Fibroblast of upper back skin (primary cell): ENCODE data around the gene PRSS35.
A peak's percentile ranks its signal among the peaks of the same experiment; 100 is the strongest.
"Not testable (repeated sequence)": the region's sequence is repeated elsewhere in the genome, so short reads cannot be mapped to it uniquely, and the experiment has no call there.

Source experiments
- DNase-seq: peaks from one replicate; pipeline ENCODE4 v3.0.0-alpha.2; 2013

PRSS35 gene

DNA sequence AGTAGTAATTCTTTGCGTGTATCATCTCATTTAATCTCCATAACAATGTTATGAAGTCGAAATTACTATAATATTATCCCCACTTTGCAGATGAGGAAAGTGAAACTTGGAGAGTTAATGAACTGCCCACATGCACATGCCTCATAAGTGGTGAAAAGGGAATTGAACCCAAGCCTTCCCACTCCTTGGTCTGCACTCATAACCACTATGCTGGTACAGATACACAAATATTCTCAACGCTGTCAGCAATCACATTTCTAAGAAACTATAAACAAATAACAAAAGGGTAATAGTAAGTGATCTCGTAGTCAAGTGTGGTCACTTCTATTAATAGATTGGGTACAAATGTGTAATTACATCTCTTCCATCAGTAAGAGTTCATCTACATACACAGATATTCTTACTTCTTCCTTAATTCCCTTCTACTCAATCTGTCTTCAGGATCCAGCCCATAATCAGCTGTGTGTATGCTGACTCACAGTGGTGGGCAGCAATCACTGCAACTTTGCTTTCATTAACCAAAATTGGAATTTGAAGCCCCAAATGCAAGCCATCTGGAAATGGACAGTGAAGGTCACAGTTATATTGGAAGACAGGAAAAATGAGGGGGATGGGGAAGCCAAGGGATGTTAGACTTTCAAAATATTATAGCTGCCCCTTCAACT, 6.6 kb downstream of the PRSS35 start:
- DNase-seq: peak; percentile 33

DNA sequence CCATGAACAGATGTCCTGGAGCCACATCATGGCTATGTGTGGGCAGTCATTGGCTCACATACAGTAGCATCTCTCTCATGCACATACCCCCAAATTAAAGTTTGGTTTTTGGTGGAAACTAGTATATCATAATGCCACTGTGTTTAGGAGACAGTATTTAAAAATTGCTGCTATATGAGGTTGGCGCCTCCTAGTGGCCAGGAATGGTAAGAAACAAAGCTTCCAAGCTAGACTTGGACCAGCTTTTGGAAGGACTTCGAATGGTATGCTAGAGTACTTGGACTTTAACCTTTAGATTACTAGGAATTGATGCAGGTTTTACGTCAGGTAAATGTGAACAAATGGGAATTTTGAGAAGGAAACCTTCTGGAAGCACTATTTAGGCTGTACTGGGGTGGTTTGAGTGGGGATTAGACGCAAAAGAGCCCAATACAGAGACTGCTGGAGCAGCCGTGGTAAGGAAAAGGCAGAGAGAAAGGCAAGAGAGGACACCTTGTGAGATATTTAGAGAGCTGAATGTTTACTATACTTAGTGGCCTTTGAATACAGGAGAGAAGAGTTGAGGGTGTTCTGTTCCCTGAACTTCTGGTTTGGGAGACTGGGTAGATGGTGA, 23.8 kb downstream of the PRSS35 start:
- peak; percentile 38 for DNase-seq

DNA sequence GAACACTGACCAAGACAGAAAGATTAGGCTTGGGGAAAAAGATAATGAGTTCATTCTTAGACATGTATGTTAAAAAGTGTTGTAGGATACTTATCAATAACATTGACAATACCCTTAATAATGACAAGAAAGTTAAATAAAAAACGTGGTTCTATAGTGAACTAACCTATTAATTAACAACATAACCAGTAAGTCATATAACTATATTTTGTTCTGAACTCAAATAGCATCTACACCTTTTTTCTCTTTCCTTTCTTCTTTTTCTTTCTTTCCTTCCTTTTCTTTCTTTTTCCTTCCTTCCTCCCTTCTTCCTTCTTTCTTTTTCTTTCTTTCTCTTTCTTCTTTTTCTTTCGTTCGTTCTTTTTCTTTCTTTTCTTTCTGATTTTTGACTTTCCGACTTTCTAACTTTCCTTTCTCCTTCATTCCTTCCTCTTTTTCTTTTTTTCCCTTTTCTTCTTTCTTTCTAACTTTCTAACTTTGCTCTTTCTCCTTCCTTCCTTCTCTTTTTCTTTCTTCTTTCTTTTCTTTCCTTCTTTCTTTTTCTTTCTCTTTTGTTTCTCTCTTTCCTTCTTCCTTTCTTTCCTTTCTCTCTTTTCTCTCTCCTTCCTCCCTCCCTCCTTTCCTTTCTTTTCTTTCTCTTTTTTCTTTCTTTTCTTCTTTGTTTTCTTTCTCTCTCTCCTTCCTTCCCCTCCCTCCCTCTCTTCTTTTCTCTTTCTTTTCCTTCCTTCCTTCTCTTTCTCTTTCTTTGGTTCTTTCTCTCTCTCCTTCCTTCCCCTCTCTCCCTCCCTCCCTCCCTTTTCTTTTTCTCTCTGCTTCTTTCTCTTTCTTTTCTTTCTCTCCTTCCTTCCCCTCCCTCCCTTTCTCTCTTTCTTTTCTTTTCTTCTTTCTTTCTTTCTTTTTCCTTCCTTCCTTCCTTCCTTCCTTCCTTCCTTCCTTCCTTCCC, 24.6 kb downstream of the PRSS35 start:
- DNase-seq: no peak

DNA sequence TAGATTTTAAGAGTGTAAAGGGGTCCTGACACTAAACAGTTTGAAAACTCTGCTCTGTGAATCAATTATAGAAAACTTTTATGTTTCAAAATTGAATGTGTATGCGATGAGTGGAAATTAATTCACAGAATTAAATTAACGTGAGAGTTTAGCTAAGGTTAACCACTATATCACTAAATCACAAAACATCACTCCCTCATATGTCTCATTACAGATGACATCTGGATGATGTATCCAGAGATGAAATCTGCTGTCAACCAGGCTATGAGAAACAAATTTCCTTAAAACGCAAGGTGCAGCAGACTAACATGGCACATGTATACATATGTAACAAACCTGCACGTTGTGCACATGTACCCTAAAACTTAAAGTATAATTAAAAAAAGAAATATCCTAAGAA, 27.3 kb downstream of the PRSS35 start:
- no peak for DNase-seq

DNA sequence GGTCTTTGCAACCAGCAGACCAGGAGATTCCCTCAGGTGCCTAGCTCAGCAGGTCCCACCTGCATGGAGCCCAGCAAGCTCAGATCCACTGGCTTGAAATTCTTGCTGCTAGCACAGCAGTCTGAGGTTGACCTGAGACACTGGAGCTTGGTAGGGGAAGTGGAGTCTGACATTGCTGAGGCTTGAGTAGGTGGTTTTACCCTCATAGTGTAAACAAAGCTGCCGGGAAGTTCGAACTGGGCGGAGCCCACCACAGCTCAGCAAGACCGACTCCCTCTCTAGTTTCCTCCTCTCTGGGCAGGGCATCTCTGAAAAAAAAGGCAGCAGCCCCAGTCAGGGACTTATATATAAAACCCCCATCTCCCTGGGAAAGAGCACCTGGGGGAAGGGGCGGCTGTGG, 34.3 kb downstream of the PRSS35 start:
- DNase-seq: no peak

DNA sequence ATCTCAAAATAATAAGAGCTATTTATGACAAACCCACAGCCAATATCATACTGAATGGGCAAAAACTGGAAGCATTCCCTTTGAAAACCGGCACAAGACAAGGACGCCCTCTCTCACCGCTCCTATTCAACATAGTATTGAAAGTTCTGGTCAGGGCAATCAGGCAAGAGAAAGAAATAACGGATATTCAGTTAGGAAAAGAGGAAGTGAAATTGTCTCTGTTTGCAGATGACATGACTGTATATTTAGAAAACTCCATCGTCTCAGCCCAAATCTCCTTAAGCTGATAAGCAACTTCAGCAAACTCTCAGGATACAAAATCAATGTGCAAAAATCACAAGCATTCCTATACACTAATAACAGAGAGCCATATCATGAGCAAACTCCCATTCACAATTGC, 38.1 kb downstream of the PRSS35 start:
- not testable (repeated sequence) for DNase-seq

DNA sequence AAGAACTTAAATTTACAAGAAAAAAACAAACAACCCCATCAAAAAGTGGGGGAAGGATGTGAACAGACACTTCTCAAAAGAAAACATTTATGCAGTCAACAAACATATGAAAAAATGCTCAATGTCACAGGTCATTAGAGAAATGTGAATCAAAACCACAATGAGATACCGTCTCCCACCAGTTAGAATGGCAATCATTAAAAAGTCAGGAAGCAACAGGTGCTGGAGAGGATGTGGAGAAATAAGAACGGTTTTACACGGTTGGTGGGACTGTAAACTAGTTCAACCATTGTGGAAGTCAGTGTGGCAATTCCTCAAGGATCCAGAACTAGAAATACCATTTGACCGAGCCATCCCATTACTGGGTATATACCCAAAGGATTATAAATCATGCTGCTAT, 39.4 kb downstream of the PRSS35 start:
- DNase-seq: not testable (repeated sequence)

DNA sequence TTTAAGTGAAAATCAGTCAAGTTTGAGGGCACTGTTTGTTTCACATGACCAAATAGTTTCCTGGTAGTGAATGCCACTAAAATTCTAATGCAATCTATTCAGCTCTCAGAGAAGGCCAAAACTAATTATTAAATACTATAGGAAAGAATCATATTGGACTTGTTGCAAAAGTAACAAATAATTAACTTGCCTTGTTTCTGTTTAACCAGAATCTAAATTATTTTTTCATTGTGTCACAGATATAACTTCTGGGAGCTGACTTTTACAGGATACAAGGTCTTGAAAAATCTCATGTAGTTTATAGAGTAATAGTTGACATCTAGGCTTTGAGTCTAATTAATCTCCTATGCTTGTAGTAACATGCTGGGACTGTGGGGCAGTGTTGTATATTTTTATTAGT, 44.5 kb downstream of the PRSS35 start:
- DNase-seq: no peak

DNA sequence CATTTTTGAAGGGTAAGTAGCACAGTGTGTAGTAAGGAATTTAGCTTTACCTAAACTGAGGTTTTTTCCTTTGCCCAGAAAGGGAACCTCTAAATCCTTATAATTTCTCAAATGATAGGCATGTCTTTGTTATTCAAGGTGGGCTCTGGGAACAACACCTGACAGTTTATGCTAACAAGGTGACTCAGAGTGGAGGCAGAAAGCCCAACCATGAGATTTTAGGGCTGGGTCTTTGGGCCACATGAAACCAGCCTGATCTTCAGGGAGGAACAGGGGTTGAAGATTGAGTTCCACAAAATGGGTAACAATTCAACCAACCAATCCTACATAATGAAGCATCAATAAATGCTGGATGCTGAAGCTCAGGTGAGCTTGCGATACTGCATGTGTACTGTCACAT, 46.6 kb downstream of the PRSS35 start:
- DNase-seq: no peak

DNA sequence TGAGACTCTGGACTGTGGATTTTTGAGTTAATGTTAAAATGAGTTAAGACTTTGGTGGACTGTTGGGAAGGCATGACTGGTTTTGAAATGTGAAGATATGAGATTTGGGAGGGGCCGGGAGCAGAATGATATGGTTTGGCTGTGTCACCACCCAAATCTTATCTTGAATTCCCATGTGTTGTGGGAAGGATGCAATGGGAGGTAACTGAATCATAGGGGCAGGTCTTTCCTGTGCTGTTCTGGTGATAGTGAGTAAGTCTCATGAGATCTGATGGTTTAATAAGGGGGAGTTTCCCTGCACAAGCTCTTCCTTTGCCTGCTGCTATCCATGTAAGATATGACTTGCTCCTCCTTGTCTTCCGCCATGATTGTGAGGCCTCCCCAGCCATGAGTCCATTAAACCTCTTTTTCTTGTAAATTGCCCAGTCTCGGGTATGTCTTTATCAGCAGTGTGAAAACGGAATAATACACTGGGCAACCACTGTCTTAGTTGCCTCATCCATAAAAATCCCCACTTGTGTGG, 59.4 kb downstream of the PRSS35 start:
- not testable (repeated sequence) for DNase-seq

DNA sequence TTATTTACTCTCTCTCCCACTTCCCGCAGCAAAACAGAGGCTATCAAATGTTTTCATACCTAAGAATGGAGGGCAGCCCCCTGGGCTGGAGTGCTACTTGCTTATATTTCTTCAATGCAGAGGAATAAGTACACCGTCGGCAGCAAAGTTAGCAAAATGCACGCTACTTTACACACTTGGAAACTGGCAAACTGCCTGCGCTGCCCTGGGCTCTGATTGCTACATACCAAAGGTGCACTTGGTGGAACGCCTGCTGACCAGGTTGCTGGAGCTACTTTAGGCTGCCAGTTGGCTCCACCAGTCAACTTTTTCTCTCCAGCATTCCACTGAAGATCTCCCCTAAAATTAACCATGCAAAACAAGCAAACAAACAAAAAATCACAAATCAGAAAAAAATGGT, 62.4 kb downstream of the PRSS35 start:
- DNase-seq: no peak
